Subcutaneous preadipocyte (primary cell): ENCODE data around the gene KRT76. TPM values are rescaled to one million over a fixed set of nuclear protein-coding genes. Genes with fewer than 3 reads are reported as not detected.

Experiments
- small RNA-seq: library from RNA; depleted of rRNA; stranded (forward); fragments of <200 nt; gene quantifications from one replicate; pipeline ENCODE3, GENCODE V24; 2012
- total RNA-seq: library from RNA; depleted of rRNA; stranded (reverse); fragments of >200 nt; gene quantifications from 2 replicates; pipeline ENCODE4 v1.2.3, GENCODE V29; 2012

The KRT76 gene
- total RNA-seq, result not detected in 2 replicates

DNA sequence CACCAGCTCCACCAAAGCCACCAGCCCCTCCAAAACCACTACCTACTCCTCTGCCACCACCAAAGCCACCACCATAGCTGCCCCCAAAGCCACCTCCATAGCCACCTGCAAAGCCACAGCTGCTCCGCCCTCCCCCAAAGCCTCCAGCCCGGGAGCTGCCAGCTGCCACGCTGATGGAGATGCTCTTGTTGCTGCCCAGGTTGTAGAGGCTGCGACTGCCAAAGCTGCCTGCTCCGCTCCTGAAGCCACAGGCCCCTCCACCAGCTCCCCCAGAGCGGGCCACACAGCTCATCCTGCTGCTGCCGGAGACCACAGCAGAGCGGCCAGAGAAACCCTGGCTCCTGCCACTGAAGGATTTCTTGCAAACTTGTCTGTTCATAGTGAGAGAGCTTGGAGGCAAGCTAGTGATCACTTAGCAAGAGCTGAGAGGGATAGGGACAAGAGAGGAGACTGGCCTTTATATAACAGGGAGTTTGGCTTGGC lies at the start of gene KRT76:
Gene KRT76 (minus strand): TSS at position 433 of the 483 bp plus-strand sequence. CDS start 54 bp downstream, at position 379.

GRCh38 chr12:52813885-52814709 lies 37.0 kb upstream of the KRT76 start, which contains the start of gene KRT4:
KRT4 (minus strand) TSS chr12:52814116; CDS start chr12:52814058, 58 bp downstream.

DNA sequence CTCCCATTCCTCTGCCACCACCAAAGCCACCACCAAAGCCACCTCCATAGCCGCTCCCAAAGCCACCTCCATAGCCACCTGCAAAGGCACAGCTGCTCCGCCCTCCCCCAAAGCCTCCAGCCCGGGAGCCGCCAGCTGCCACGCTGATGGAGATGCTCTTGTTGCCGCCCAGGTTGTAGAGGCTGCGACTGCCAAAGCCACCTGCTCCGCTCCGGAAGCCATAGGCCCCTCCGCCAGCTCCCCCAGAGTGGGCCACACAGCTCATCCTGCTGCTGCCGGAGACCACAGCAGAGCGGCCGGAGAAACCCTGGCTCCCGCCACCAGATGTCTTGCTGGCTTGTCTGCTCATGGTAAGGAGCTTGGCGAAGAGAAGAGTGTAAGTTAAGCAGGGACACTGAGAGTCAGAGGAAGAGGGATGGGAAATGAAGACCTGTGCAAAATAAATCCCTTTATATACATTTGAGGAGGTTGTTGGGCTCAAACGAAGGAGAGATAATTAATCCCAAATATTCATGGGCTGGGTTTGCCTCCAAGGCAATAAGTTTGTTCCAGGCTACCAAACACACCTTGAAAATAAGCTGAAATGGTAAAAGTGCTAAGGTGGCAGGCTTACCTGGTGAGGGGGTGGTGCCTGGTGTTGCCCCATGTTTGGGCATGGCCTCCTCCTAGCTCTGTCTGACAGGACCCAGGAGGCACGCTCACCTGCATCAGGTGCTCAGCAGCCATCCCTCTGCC lies 18.7 kb upstream of the KRT76 start, which contains the start of gene KRT3:
Gene KRT3 (minus strand): TSS at position 424 of the 735 bp plus-strand sequence. CDS start 75 bp downstream, at position 349.

Small RNAs within 50 kb of the gene (small RNA-seq; reads per million reads assigned to genes)
- gene AC107016.2, result not detected

Other genes starting within 250 kb of the KRT76 start
- not detected in 2 replicates for gene KRT71, start 224.2 kb downstream of the KRT76 start, total RNA-seq
- not detected in 2 replicates for gene KRT74, start 203.5 kb downstream of the KRT76 start, total RNA-seq
- gene KRT72, start 175.9 kb downstream of the KRT76 start, total RNA-seq, result not detected in 2 replicates
- gene KRT73, start 158.8 kb downstream of the KRT76 start, total RNA-seq, result not detected in 2 replicates
- not detected in 2 replicates for gene KRT2, start 125.1 kb downstream of the KRT76 start, total RNA-seq
- gene KRT1, start 96.9 kb downstream of the KRT76 start, total RNA-seq, result not detected in 2 replicates
- not detected in 2 replicates for gene KRT77, start 73.8 kb downstream of the KRT76 start, total RNA-seq
- gene KRT3, start 18.8 kb upstream of the KRT76 start, total RNA-seq, result not detected in 2 replicates
- not detected in 2 replicates for gene KRT4, start 36.8 kb upstream of the KRT76 start, total RNA-seq
- not detected in 2 replicates for gene KRT79, start 57.0 kb upstream of the KRT76 start, total RNA-seq
- gene KRT78, start 71.6 kb upstream of the KRT76 start, total RNA-seq, result not detected in 2 replicates
- 0.98 and 1.1 TPM in 2 replicates for gene KRT8, start 127.7 kb upstream of the KRT76 start, total RNA-seq
- 2.2 and 3.1 TPM in 2 replicates for gene KRT18, start 171.8 kb upstream of the KRT76 start, total RNA-seq
- 1,019 and 1,340 TPM in 2 replicates for gene EIF4B, start 229.1 kb upstream of the KRT76 start, total RNA-seq